HG03280 (cell line): ENCODE data around the gene TEAD1.
A peak's percentile ranks its signal among the peaks of the same experiment; 100 is the strongest.

Experiments
- ATAC-seq: cut with Tn5 transposase; IDR thresholded peaks from one replicate; pipeline ENCODE4 v1.9.1; 2021; ENCODE audit warnings: mild to moderate bottlenecking, moderate library complexity; ENCODE audit not compliant: unreplicated experiment

TEAD1 gene

DNA sequence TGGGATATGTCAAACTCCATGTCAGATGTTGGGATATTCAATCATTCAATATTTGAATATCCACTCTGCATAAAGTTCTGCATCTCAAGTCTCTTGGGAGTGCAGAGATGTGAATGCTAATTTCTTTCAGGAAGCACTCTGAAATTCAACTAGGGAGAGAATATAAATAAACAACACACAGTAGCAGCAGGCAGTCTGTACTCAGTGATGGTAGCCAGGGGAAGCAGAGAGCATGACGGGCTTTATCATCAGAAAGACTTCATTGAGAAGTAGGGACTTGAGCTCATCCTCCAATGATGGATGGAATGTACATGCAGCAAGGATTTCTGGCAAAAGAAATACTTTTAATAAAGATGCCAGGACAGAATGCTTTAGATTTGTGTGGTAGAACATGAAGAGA is 9.8 kb upstream of the TEAD1 start:
- ATAC-seq, result no peak

DNA sequence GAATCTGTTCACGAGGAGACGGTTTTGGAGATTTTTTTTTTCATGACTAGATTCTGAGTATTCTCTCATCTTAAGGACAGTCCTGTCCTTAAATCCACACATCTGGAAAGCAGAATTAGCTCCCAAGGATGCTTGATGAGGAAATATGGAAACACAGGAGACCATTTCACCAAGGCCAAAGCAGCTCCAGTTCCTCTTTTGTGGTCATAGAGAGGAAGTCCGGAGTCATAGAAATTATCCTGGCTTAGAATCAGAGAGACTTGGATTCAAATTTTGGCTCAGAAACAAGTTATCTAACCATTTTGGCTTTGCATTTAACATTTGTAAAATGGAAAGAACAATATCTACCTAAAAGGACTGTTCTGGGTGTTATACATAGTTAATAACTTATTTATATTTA is 7.3 kb upstream of the TEAD1 start:
- no peak for ATAC-seq

DNA sequence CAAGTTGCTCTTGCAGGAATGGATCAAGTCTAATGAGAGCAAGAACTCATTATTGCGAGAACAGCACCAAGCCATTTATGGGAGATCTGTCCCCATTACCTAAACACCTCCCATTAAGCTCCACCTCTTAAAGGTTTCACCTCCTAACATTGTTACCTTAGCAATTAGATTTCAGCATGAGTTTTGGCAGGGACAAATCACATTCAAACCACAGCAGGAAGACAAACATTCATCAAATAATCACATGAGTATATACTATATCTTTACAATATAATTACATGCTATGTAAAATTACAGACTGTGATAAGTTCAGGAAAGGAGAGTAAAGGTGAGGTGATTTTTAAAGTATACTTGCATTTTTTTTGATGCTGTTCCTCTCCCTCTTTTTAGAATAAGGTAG is 6.6 kb upstream of the TEAD1 start:
- no peak for ATAC-seq

DNA sequence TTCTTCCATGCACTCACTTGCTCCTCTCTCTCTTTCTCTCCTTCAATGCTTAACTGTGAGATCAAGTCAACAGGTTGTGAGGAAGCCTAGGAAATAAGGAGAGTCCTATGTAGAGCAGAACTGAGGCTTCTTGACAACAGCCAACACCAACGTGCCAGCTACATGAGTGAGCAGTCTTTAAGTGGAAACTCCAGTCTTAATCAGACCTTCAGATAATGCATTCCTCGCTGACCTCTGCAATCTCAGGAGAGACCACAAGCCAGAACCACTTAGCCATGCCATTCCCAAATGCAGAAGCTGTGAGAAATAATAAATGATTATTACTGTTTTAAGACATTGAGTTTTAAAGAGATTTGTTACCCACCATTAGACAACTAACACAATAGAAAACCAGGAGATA is 6.1 kb upstream of the TEAD1 start:
- ATAC-seq, result no peak

DNA sequence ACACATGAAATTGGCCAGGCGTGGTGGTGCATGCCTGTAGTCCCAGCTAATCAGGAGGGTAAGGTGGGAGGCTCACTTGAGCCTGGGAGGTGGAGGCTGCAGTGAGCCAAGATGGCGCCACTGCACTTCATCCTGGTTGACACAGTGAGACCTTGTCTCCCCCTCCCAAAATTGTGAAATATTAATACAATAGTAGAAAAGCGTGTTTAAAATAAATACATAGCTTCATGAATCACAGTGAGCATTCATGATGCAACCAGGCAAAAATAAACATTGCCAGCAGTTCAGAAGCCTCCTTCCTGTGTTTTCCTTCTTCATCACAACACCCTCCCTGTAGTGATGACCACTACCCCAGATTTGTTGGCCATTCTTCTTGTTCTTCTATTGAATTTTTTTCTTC is 4.3 kb upstream of the TEAD1 start:
- ATAC-seq, result no peak

DNA sequence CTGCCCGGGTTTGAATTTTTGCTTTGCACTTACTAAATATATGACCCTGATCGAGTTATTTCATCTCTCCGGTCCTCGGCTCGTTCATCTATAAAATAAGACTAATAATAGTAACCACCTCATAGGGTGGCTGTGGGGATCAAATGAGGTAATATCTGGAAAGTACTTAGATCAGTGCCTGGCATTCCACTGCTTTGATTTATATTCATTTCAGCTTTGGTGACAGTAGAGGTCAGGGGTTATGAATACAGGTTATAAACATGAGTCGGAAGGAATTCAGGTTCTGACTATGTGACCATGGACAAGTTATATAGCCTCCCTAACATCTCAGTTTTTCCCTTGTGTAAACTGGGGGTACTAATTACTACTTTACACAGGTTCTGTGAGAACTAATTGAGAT is 2.9 kb upstream of the TEAD1 start:
- ATAC-seq, result no peak

DNA sequence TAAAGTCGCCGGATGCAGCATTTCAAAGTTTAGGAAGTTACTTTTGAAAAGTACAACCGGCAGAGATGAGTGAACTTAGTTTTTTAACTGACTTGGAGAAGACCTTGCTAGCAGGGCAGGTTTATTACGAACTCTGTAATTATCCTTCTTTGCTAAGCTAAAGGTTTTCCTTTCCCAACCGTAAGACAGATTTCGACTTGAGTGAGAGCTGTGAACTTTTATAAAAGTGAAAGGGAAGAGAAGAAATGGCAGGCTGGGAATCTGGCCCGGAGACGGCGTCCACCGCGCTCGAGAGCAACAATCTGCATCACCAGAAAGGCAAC is 659 bp upstream of the TEAD1 start:
- no peak for ATAC-seq

DNA sequence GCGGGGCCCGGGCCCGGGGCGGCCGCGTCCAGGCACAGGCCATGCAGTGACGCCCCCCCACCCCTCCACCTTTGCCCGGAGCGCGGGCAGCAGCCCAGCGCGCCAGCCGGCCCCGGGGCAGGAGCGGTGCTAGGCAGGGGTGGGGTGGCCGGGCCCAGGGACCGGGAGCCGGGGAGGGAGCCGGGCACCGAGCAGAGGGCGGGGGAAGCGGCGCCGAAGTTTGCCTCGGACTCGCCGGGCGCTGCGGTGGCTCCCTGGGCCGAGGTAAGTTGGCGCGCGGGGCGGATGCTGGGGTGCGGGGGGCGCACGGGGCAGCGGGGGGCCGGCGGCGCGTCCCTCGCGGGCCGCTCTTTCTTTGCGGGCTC is 332 bp downstream of the TEAD1 start:
- peak; percentile 16 for ATAC-seq

DNA sequence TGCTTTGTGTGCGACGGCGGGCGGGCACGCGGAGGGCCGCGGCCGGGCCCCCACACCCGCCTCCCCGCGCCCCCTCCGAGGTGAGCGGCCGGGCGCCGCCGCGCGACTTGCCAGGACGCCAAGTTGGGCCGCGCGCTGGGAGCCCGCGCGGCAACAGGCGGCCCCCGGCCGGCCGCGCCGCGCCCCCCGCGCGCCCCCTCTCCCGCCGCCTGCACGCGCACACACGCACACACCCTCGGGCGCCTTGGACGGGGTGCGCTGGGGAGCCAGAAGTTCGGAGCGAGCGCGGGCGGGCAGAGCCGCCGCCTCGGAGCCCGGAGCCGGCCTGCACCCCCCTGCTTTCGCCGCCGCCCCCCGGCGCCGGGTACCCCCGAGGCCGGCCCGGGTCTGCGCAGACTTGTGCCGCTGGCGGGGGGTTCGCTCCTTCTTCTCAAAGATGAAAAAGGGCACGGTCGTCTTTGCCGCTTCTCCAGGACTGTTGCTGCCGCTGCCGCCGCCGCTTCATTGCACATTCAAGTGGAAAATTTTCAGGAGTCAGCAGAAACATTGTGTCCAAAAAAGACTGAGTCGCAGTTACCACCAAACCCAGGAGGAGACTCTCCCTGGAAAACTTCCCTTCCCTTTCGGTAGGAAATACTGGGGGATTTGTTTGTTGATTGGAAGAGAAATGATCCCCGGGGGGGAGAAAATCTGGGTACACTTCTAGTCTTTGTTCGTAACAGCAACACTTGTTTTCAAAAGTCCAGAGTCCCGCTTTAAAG is 895 bp downstream of the TEAD1 start:
- no peak for ATAC-seq

DNA sequence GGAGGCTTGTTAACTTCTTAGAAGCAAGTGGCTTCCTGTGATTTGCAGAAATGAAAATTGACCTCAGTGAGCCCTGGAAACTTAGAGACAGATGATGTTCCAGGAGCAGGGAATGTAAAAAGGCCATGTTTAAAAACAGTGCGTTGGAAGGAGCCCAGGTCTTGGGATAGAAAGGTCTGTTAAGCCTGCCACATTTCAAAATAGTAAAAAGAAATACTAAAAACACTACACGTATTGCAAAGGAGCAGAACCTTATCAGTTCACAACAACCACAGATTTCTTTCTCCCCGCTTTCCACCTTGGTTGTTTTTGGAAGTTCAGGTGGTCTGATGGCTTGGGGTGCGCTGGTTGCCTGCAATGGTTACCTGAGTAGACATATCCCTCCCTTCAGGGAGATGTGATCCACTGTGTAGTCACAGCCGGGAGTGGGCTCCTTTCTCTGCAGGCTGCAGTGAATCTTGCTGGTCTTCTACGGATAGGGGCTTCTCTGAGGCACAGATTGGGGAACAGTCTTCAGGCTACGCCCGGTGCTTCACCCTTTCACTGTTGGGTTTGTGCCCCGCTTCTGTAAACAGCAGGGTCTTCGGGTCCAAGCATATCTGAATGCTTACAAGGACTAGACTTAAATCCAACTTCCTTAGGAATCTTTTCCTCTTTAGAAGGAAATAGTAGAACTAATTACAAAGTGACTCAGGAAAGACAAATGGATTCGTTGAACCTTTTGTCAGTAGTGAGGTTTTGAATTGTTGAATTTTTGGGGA is 1.9 kb downstream of the TEAD1 start:
- no peak for ATAC-seq

DNA sequence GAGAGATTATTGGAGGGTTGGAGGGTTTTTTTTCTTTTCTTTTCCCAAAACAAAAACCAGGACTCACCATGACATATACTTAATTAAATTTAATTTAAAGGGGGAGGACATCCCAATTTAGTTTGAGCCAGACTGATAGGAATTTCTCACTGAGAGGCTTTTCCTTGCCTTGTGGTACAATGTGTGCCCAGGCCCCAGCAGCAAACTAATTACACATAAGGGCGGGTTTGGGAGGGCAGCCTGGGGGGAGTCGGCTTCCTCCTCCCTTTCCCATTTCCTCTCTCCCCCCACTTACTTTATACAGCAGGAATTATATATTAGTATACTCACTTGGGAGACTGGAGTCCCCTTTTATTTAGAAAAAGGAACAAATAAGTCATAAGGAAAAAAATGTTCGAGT is 2.9 kb downstream of the TEAD1 start:
- no peak for ATAC-seq

DNA sequence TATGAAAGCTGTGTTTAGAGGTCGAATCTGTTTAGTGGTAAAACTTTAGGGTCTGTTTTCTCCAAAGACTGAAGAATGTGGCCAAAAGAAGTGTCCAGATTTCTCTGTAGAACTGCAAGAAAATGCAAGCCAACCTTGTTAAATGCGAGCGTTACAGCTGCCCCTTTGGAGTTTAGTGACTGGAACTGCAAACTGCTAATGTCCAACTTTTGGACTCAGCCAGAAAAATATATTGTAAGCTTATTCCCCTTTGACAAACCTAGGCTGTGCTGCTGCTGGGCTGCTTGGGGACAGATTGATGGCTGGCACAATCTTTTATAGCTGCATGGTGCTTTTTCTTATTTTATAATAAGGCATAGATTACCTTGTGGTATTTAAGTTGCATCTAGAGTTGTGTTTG is 3.9 kb downstream of the TEAD1 start:
- ATAC-seq, result no peak

DNA sequence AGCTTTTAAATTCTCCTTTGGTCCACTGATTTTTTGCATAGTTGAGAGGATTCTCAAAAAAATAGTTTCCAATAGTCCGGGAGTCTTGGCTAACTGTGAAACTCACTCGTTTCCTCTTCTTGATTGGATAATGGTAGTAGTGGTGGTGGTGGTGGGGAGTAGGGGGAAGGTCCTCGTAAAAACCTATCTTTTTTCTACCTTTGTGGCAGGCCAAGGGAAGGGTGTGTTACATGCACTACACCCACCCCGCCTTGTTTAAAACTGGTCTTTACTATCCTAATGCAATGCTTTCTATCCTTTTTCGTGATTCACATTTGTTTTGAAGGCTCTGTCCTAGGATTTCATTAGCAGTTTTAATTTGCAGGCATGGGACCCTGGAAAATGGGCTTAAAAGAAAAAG is 4.8 kb downstream of the TEAD1 start:
- no peak for ATAC-seq

DNA sequence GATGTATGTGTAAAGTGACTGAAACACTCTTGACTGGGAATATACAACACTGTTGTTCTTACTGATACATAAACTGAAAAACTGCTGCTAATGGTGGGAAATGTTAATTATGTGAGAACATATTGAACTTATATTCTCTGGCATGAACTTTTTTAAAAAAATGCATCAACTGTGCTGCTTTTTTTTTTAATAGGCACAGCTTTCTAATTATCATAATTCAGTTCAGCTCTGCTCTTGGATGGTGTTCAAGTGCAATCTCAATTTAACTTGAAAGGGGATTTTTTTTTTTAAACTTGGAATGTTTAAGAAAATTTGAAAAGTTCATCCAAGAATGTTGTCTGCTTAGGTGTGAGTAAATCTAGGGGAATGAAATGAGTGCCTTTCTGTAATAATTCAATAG is 5.2 kb downstream of the TEAD1 start:
- no peak for ATAC-seq

DNA sequence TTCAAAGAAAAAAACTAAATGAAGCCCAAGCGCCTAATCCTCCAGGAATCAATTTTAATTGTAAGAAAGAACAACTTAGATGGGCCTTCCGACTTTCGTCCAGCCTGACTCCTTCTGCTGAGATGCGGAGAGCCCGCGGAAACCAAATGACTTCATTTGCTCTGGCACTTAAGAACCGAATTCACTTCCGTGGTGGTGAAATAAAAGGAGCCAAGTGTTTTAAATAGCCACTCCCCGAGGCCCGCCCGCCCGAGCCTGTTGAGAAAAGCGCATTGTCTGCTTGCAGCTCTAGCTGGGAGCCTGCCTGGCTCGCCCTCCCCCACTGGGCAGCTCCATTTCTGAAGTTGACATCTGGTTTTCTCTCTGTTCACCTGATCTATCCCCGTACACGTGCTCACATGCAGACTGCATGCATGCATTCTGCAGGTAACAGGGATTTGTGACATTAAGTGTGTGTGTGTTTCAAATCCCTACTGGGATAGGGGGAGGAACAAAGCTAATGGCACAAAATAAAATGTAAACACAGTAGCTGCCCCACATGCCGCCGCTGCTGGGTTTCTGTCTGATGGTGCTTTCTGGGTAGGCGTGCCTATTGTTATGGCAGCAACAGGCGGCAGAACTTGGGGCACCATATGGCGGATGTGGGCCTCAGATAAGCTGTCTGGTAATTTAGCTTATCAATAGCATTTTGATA is 6.2 kb downstream of the TEAD1 start:
- ATAC-seq, result no peak

DNA sequence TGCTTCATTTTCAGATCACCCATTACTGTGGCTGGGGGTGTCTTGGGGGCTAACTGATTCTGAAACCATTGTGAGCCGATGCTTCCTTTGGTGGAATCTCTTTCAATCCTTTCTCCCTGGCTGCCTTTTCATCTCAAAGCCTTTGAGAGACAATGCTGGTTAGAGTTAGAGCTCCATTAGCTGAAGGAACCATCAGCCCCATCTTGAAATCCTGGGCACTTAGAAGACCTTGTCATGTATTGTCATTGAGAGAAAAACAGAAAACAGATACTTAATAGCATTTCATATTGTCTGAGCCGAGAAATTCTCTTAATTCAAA is 6.7 kb downstream of the TEAD1 start:
- ATAC-seq, result no peak

DNA sequence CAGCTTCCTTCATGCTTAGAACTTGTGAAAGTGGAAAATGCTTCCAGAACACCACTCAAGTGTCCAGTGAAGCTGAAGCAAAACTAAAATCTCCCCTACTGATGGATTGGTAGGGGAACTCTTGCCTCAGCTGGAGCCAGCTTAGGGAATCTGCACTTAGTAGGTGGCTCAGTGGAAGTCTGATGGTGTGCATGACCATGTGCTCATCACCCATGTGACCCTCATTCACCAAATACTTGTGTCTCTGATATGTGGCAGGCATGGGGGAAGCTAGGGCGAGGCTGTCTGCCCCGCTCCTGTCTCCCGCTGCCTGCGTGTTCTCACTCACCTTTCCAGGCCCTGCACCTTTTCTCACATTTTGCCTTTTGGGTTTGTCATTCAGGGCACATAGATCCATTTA is 7.2 kb downstream of the TEAD1 start:
- no peak for ATAC-seq

DNA sequence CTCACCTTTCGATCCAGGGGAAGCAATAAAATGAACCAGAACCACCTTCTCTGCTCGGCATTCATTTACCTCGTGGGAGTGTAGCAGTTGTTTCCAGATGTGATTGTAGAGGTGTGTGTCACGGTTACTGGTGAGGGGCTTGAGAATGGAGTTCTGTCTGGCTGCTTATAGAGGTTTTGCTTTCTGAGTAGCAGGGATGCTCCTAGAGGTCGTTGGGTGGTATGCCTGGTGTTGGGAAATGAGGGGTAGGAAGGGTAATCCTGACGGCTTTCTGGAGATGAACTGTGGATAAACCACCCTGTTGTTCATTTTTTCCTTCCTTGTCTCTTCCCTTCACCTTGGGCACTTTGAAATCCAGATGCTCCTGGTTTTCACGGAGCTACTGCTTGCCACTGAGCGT is 8.1 kb downstream of the TEAD1 start:
- ATAC-seq, result no peak

DNA sequence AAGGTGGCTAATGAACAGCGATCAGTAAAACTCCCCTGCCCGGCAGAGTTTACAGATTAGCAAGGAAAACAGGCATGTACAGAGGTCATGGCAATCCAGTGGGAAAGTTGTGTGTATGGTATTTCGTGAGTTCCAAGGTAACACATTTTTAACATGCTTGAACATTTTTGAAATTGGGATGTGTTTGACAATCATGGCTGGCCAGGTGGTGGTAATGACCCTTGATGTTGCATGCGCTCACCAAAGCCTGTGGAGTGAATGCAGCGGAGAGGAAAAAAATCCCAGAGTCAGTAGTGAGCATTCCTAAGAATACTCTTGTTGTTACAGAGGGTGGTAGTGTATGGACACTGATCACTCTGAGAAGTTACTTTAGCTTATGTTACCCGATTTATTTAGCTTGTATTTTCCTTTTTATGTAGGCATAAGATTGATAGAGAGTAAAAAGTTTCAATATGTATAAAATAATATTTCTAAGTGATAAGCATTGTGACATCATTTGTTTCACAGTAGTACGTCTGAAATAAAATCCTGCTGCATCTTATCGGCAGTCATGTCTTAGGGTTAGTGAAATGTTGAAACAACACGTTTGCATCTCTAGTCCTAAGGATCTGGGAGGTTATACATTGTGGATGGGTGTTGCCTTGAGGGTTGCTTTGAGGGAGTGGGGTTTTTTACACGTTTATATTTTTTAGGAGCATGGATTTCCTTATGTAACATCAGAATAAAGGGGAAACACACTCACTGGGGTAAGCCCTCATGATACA is 8.7 kb downstream of the TEAD1 start:
- no peak for ATAC-seq

DNA sequence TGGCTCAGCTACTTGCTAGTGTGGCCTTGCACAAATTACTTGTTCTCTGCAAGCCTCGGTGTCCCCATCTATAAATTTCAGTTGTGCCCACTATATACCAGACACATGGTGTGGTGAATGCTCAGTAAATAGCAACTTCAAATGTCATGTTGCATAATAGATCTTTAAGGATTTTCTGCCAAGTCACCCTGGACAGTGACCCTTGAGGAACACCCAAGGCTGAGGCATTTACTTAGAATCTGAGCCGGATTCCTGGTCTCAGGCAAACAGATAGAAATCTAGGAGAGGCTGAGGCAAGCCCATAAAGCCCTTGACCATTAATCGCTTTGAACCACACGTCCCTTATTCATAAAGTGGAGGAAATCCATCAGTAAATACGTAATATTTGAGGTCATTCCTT is 9.7 kb downstream of the TEAD1 start:
- no peak for ATAC-seq

DNA sequence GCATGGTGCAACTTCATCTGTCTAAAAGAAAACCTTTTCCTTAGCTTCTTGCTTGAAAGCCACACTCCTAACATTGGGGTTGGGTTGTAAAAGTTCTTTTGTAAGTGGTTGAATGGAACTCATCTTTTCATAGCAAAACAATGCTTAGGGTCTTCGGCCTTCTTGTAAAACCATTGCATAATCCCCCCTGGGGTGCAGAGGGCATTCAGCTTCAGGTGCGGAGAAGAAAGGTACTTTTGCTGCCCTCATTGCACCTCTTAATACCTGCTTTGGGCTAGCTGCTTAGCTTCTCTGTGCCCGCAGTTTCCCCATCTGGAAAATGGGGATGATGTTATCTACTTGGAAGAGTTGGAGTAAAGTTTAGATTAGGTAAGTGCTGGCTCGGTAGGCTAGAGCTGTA is 10.1 kb downstream of the TEAD1 start:
- no peak for ATAC-seq

DNA sequence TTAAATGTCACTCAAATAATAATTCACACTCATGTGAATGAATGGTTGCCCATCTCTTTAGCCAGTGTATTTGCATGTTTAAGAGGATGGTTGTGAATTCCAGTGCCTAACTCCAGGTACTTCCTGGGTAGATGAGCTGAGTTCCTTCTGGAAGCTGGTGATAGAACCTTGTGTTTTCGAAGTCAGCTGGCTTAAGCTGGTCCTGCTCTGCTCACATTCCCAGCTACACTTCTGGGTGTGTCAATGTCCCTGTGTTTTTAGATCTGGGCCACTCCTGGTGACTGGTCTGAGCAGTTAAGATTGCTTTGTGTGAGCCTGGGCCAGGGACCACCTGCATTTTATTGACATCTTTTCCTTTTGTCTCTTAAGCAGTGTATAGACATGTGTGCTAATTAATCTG is 10.6 kb downstream of the TEAD1 start:
- no peak for ATAC-seq
